GM21423 (cell line): ENCODE data around the gene TRHDE.
"Not testable (repeated sequence)": the region's sequence is repeated elsewhere in the genome, so short reads cannot be mapped to it uniquely, and the experiment has no call there.

Experiments
- ATAC-seq: cut with Tn5 transposase; IDR thresholded peaks from one replicate; pipeline ENCODE4 v1.9.1; 2021; ENCODE audit warnings: mild to moderate bottlenecking, moderate library complexity; ENCODE audit not compliant: unreplicated experiment

Gene TRHDE

GRCh38 chr12:72712025-72712424 lies 439.9 kb downstream of the TRHDE start:
- ATAC-seq, result not testable (repeated sequence)

GRCh38 chr12:72716221-72716620 lies 444.1 kb downstream of the TRHDE start:
- no peak for ATAC-seq

GRCh38 chr12:72717036-72717435 lies 444.9 kb downstream of the TRHDE start:
- no peak for ATAC-seq
